ENCODE measurements around the gene LHPP.

The LHPP gene

GRCh38 chr10:124536496-124537050, 75.0 kb downstream of the LHPP start (continued):
- TF ChIP-seq ZNF704 (tag by site-specific recombination; IDR thresholded peaks at IDR 0.05) (no peak), ZBTB8A (tag by site-specific recombination; IDR thresholded peaks at IDR 0.05) (no peak), ZSCAN18 (tag by site-specific recombination; IDR thresholded peaks at IDR 0.05) (no peak), ZNF585B (tag by site-specific recombination; IDR thresholded peaks at IDR 0.05) (no peak), ZNF114 (tag by site-specific recombination; IDR thresholded peaks at IDR 0.05) (no peak), ZNF24 (tag by site-specific recombination; IDR thresholded peaks at IDR 0.05) (no peak), REST (tag by site-specific recombination; IDR thresholded peaks at IDR 0.05) (no peak), ZNF639 (tag by site-specific recombination; IDR thresholded peaks at IDR 0.05) (no peak), ZFP37 (tag by site-specific recombination; IDR thresholded peaks at IDR 0.05) (no peak)

- Histone ChIP-seq H3K9me3 (ENCODE audit: control insufficient read depth, insufficient read depth, low read depth, low read length) (no peaks in the 10 kb centered on the region), H3K27ac (ENCODE audit: extremely low read depth, low read depth, low read length) (no peak overlapping the region), H3K36me3 (ENCODE audit: control insufficient read depth in 2 of 2, insufficient read depth in 1 of 2, low read length in 2 of 2) (no peaks in the 10 kb centered on the region), H3K4me3 (ENCODE audit: low read depth, low read length) (no peak overlapping the region), H3K4me1 (ENCODE audit: control insufficient read depth, insufficient read depth, low read length) (no peaks in the 10 kb centered on the region)
- ChIA-PET POLR2A (no interaction called here), CTCF (interaction anchor here (0.6 to 2.0 kb wide), 4 partner anchors 99 to 1642 kb away, joined by 3 to 7 read pairs (median 3); no protein-coding TSS in a partner anchor)
- TF ChIP-seq ZNF202 (tag by site-specific recombination; IDR thresholded peaks at IDR 0.05; ENCODE audit: borderline replicate concordance) = no peak
- TF ChIP-seq ZNF518A (tag by site-specific recombination; conservative IDR thresholded peaks at IDR 0.05; ENCODE audit: low read depth) = no peak
- no peak for TF ChIP-seq REST (tag by site-specific recombination; IDR thresholded peaks at IDR 0.05)
- TF ChIP-seq ZNF701 (tag by site-specific recombination; IDR thresholded peaks at IDR 0.05) = no peak
- TF ChIP-seq ZNF274 (IDR thresholded peaks at IDR 0.05; ENCODE audit: low read length) = no peak
- TF ChIP-seq ZNF274 (tag by site-specific recombination; IDR thresholded peaks at IDR 0.05; ENCODE audit: borderline replicate concordance) = no peak
- TF ChIP-seq YY2 (tag by site-specific recombination; IDR thresholded peaks at IDR 0.05) = no peak
- TF ChIP-seq BCL11A (tag by site-specific recombination; IDR thresholded peaks at IDR 0.05; ENCODE audit: low read depth) = no peak
- TF ChIP-seq ZNF16 (tag by site-specific recombination; IDR thresholded peaks at IDR 0.05; ENCODE audit: low read depth) = no peak
These were observed 75.6 kb downstream of the LHPP start for GRCh38 chr10:124537166-124537725.
